A549 (cell line): ENCODE results near the gene SCRN1. TPM values are rescaled to one million over a fixed set of nuclear protein-coding genes. Genes with fewer than 3 reads are reported as not detected.
A peak's percentile ranks its signal among the peaks of the same experiment; 100 is the strongest.

Experiments used
- ATAC-seq, 2 experiments: fragments of 200-7000 bp in 1 of 2; fragments of >200 bp in 1 of 2; cut with Nextera tagmentation in 1 of 2; cut with Tn5 transposase in 1 of 2; 3 replicates each; pipeline versions ENCODE4 v1.8.0 to v1.9.1; 2018 to 2020; ENCODE audit warnings: mild to moderate bottlenecking in 1 of 2, moderate library complexity in 1 of 2
- CTCF ChIA-PET: fragments of 300-600 bp; sonication (Branson Sonifier 250); formaldehyde crosslinking; extraction: SDS; loops from one replicate; lab custom pipeline; 2021; ENCODE audit warnings: antibody characterized with exemption, inconsistent platforms; lab: Yijun Ruan, JAX
- POLR2A ChIA-PET: fragments of 350-600 bp; formaldehyde crosslinking; extraction: SDS; loops from one replicate; lab custom pipeline; 2021; ENCODE audit warnings: antibody characterized with exemption, inconsistent platforms; lab: Yijun Ruan, JAX
- DNase-seq, 2 experiments: peaks; one replicate each; pipeline versions ENCODE4 v3.0.0 to v3.0.0-alpha.2; 2011 to 2016; ENCODE audit warnings: low read depth in 1 of 2, low spot score in 1 of 2
- FAIRE-seq: peaks from 2 replicates; lab custom pipeline; 2011; peaks lifted over from hg19 to GRCh38; lab: Jason Lieb, UNC
- H3K27ac ChIP-seq, 2 experiments: fragments of >200 bp; sonication (Bioruptor Twin); formaldehyde crosslinking; 3 replicates each; pipeline ENCODE4 v1.5.1; 2016 to 2017
- H3K4me1 ChIP-seq: fragments of >200 bp; sonication (Bioruptor Twin); formaldehyde crosslinking; 3 replicates; pipeline ENCODE4 v1.6.1; 2016
- H3K4me2 ChIP-seq: fragments of >200 bp; sonication (Bioruptor Twin); formaldehyde crosslinking; 3 replicates; pipeline ENCODE4 v1.6.1; 2016
- H3K4me3 ChIP-seq: fragments of >200 bp; sonication (Bioruptor Twin); formaldehyde crosslinking; 3 replicates; pipeline ENCODE4 v1.5.1; 2016
- H3K9me3 ChIP-seq: fragments of >200 bp; sonication (Bioruptor Twin); formaldehyde crosslinking; 3 replicates; pipeline ENCODE4 v1.6.1; 2016
- CEBPB ChIP-seq, 2 experiments: fragments of >200 bp in 1 of 2; sonication (Bioruptor Twin) in 1 of 2; formaldehyde crosslinking in 1 of 2; IDR thresholded peaks; 2 replicates each; pipeline ENCODE4 v1.6.1; 2012 to 2016
- CHD2 ChIP-seq: fragments of 150-350 bp; IDR thresholded peaks from 2 replicates; pipeline ENCODE4 v1.6.1; 2014; ENCODE audit warnings: low read length; ENCODE audit not compliant: partially characterized antibody
- CHD4 ChIP-seq: fragments of 200-600 bp; sonication (generic); IDR thresholded peaks from 2 replicates; pipeline ENCODE4 v1.6.1; 2016; ENCODE audit warnings: antibody characterized with exemption, mild to moderate bottlenecking, borderline replicate concordance
- CTCF ChIP-seq: fragments of >200 bp; sonication (Bioruptor Twin); formaldehyde crosslinking; IDR thresholded peaks from 3 replicates; pipeline ENCODE4 v1.5.1; 2016
- E2F6 ChIP-seq: IDR thresholded peaks from 2 replicates; pipeline ENCODE4 v1.6.1; 2012; ENCODE audit warnings: low read depth, borderline replicate concordance
- EHF ChIP-seq: fragments of 250-450 bp; sonication (Bioruptor Pico); IDR thresholded peaks from 2 replicates; pipeline ENCODE4 v1.5.0; 2020; ENCODE audit warnings: mild to moderate bottlenecking
- EHMT2 ChIP-seq: fragments of 200-600 bp; sonication (generic); IDR thresholded peaks from 2 replicates; pipeline ENCODE4 v1.6.1; 2016; ENCODE audit warnings: antibody characterized with exemption, low read depth, mild to moderate bottlenecking, moderate library complexity
- FOSB ChIP-seq: fragments of 250-450 bp; sonication (Bioruptor Pico); IDR thresholded peaks from 2 replicates; pipeline ENCODE4 v1.5.0; 2020; ENCODE audit warnings: mild to moderate bottlenecking, moderate library complexity
- FOXS1 ChIP-seq: fragments of 250-450 bp; sonication (Bioruptor Pico); IDR thresholded peaks from 2 replicates; pipeline ENCODE4 v1.5.0; 2020; ENCODE audit warnings: mild to moderate bottlenecking, moderate library complexity
- HES2 ChIP-seq: fragments of >200 bp; sonication (Bioruptor Twin); formaldehyde crosslinking; IDR thresholded peaks from 2 replicates; pipeline ENCODE4 v1.6.1; 2016
- HOXB13 ChIP-seq: fragments of 250-450 bp; sonication (Bioruptor Pico); IDR thresholded peaks from 2 replicates; pipeline ENCODE4 v1.5.0; 2020; ENCODE audit warnings: low read depth, mild to moderate bottlenecking, moderate library complexity
- JUN ChIP-seq, 2 experiments: fragments of >200 bp; sonication (Bioruptor Twin); formaldehyde crosslinking; IDR thresholded peaks; 2 replicates in 1 of 2; 3 replicates in 1 of 2; pipeline ENCODE4 v1.6.1; 2016 to 2017
- JUNB ChIP-seq: fragments of >200 bp; sonication (Bioruptor Twin); formaldehyde crosslinking; IDR thresholded peaks from 2 replicates; pipeline ENCODE4 v1.6.1; 2016
- KDM1A ChIP-seq: fragments of 200-600 bp; sonication (generic); IDR thresholded peaks from 2 replicates; pipeline ENCODE4 v1.6.1; 2016; ENCODE audit warnings: low read depth, mild to moderate bottlenecking
- MAX ChIP-seq: IDR thresholded peaks from 2 replicates; pipeline ENCODE4 v1.6.1; 2012
- MAZ ChIP-seq: fragments of 150-350 bp; IDR thresholded peaks from 2 replicates; pipeline ENCODE4 v1.6.1; 2014; ENCODE audit warnings: antibody characterized with exemption, low read depth, low read length, borderline replicate concordance
- MYC ChIP-seq: IDR thresholded peaks from 2 replicates; pipeline ENCODE4 v1.6.1; 2012; ENCODE audit warnings: mild to moderate bottlenecking, inconsistent platforms, low read length, improper control_type of control experiment, borderline replicate concordance
- RAD21 ChIP-seq, 2 experiments: fragments of >200 bp in 1 of 2; sonication (Bioruptor Twin) in 1 of 2; formaldehyde crosslinking in 1 of 2; IDR thresholded peaks in 1 of 2; conservative IDR thresholded peaks in 1 of 2; 2 replicates in 1 of 2; 3 replicates in 1 of 2; pipeline ENCODE4 v1.6.1; 2012 to 2018; ENCODE audit warnings: inconsistent platforms in 1 of 2
- RCOR1 ChIP-seq: fragments of 150-350 bp; IDR thresholded peaks from 2 replicates; pipeline ENCODE4 v1.6.1; 2014; ENCODE audit warnings: antibody characterized with exemption, low read length, low read depth
- RFX5 ChIP-seq: fragments of 450-650 bp; IDR thresholded peaks from 2 replicates; pipeline ENCODE4 v1.7.1; 2014; ENCODE audit warnings: antibody characterized with exemption, mild to moderate bottlenecking, moderate library complexity
- RNF2 ChIP-seq: fragments of 200-600 bp; sonication (generic); IDR thresholded peaks from 2 replicates; pipeline ENCODE4 v1.6.1; 2016; ENCODE audit warnings: low read depth, mild to moderate bottlenecking, antibody characterized with exemption, moderate library complexity, borderline replicate concordance
- SMC3 ChIP-seq: fragments of >200 bp; sonication (Bioruptor Twin); formaldehyde crosslinking; IDR thresholded peaks from 3 replicates; pipeline ENCODE4 v1.6.1; 2018; ENCODE audit warnings: inconsistent platforms
- ZFP36 ChIP-seq: fragments of 450-650 bp; IDR thresholded peaks from 2 replicates; pipeline ENCODE4 v1.6.1; 2014; ENCODE audit warnings: borderline replicate concordance; ENCODE audit not compliant: partially characterized antibody
- ZSCAN20 ChIP-seq: fragments of 250-450 bp; sonication (Bioruptor Pico); IDR thresholded peaks from 2 replicates; pipeline ENCODE4 v1.8.0; 2022; ENCODE audit warnings: mild to moderate bottlenecking, moderate library complexity
- WGBS: methylation state at CpG from one replicate; pipeline ENCODE4 v1.1.6; 2017; ENCODE audit errors: missing lambda C conversion rate; 5-methylcytosine and 5-hydroxymethylcytosine counted together
- polyA plus RNA-seq, 4 experiments: library from polyadenylated mRNA; depleted of rRNA in 3 of 4; stranded (reverse); fragments of >200 nt; fragmentation: RNase III in 1 of 4; extraction: RNeasy Plus Mini Kit Qiagen cat#74134 plus additional on column Dnase treatment in 1 of 4; gene quantifications; 2 replicates in 3 of 4; 3 replicates in 1 of 4; pipeline ENCODE4 v1.2.3, GENCODE V29; 2011 to 2017

The SCRN1 gene
- polyA plus RNA-seq, 2 of the 4 experiments (the other 2 are of a cell fraction) = 49.7 to 88.9 TPM

GRCh38 chr7:29948587-29948986 is 41.0 kb downstream of the SCRN1 start:
- H3K4me3 ChIP-seq = no peak overlapping the region
- no peak overlapping the region for H3K4me2 ChIP-seq
- 83% methylated on average over 2 of the region's 2 CpGs for WGBS
- no peaks in the 10 kb centered on the region for H3K9me3 ChIP-seq
- H3K27ac ChIP-seq = no peak overlapping the region
- CTCF ChIA-PET = no interaction called here
- no peak for FAIRE-seq
- 0 out of 3 replicates have a peak, but pooled peaks cover 1% of the 10 kb centered on the region for H3K4me1 ChIP-seq
- no peak for TF ChIP-seq EHMT2
- no peak for TF ChIP-seq EHF (CRISPR knock-in tag)
- no peak for TF ChIP-seq FOSB (CRISPR knock-in tag)
- TF ChIP-seq RCOR1 = no peak
- TF ChIP-seq ZFP36 = no peak
- TF ChIP-seq RFX5 = no peak
- TF ChIP-seq CEBPB (IDR thresholded peaks at IDR 0.05) = no peak
- no peak for TF ChIP-seq JUN (IDR thresholded peaks at IDR 0.05)
- TF ChIP-seq JUNB = no peak
- no peak for TF ChIP-seq MAX
- TF ChIP-seq HOXB13 = no peak
- no peak for DNase-seq
- POLR2A ChIA-PET = no interaction called here
- ATAC-seq = no peak

- Histone ChIP-seq H3K27ac (no peak overlapping the region), H3K4me3 (no peak overlapping the region), H3K4me1 (no peaks in the 10 kb centered on the region), H3K4me2 (no peak overlapping the region), H3K9me3 (no peaks in the 10 kb centered on the region)
- POLR2A ChIA-PET = no interaction called here
- CTCF ChIA-PET = interaction anchor here (0.6 to 1.7 kb wide), 2 partner anchors 25 to 207 kb away, joined by 3 to 8 read pairs; no protein-coding TSS in a partner anchor
- DNase-seq = peak; percentile 12 to 46
- ATAC-seq = peak; percentile 55 to 85; a peak in 4 of 6 replicates
- 86% methylated on average over 5 of the region's 5 CpGs for WGBS
- TF ChIP-seq CTCF = peak; percentile 25; the same call in 2 of the 3 replicates
- peak; percentile 13 to 40; a peak in 2 of 5 replicates for TF ChIP-seq RAD21 (conservative IDR thresholded peaks at IDR 0.05 in 1 of 2, IDR thresholded peaks at IDR 0.05 in 1 of 2)
- no peak for TF ChIP-seq MAZ
- peak; percentile 28; the same call in 1 of the 3 replicates for TF ChIP-seq SMC3
- FAIRE-seq = no peak
These were observed 43.0 kb downstream of the SCRN1 start for GRCh38 chr7:29946428-29947186.

- Histone ChIP-seq H3K4me3 (no peak overlapping the region), H3K9me3 (no peaks in the 10 kb centered on the region), H3K4me2 (no peak overlapping the region), H3K27ac (no peak overlapping the region), H3K4me1 (no peaks in the 10 kb centered on the region)
- WGBS = 94% methylated on average over 4 of the region's 4 CpGs
- FAIRE-seq (no peak), ATAC-seq (no peak), DNase-seq (no peak)
- ChIA-PET CTCF (interaction anchor here (1.3 to 1.7 kb wide), 2 partner anchors 24 kb away, joined by 3 to 8 read pairs; no protein-coding TSS in a partner anchor), POLR2A (no interaction called here)
- TF ChIP-seq FOXS1 (CRISPR knock-in tag) (no peak), E2F6 (no peak), JUNB (no peak), CHD2 (no peak), RNF2 (no peak), KDM1A (no peak), HES2 (no peak), CHD4 (no peak), MYC (no peak), RCOR1 (no peak), ZSCAN20 (no peak)
These were observed 44.3 kb downstream of the SCRN1 start for GRCh38 chr7:29945259-29945809.
